HCT116 (cell line): Measurements from ENCODE around the gene PHB1.

Source experiments
- CTCF ChIP-seq, 3 experiments: fragments of 200-600 bp in 1 of 3; sonication (generic) in 1 of 3; IDR thresholded peaks in 2 of 3; conservative IDR thresholded peaks in 1 of 3; 2 replicates each; pipeline ENCODE4 v1.5.1; 2012 to 2017; ENCODE audit warnings: low read depth in 2 of 3, low read length in 2 of 3, antibody characterized with exemption in 1 of 3, borderline replicate concordance in 1 of 3, control low read depth in 1 of 3, mild to moderate bottlenecking in 1 of 3, mixed read lengths in 1 of 3, mixed run types in 1 of 3, moderate library complexity in 1 of 3; ENCODE audit not compliant: insufficient read depth in 1 of 3
- EZH2 ChIP-seq: fragments of 200-600 bp; sonication (generic); IDR thresholded peaks from 2 replicates; pipeline ENCODE4 v1.6.1; 2017; ENCODE audit warnings: antibody characterized with exemption, mixed run types
- POLR2A ChIP-seq: IDR thresholded peaks from 2 replicates; pipeline ENCODE4 v1.7.0; 2011; ENCODE audit warnings: borderline replicate concordance; ENCODE audit not compliant: insufficient read depth, insufficient read length; ENCODE audit errors: extremely low read depth
- REST ChIP-seq: IDR thresholded peaks from 2 replicates; pipeline ENCODE4 v1.6.1; 2012; ENCODE audit warnings: low read depth
- YY1 ChIP-seq: IDR thresholded peaks from 2 replicates; pipeline ENCODE4 v1.6.1; 2011; ENCODE audit warnings: low read length, low read depth, moderate library complexity, mild to moderate bottlenecking; ENCODE audit not compliant: insufficient replicate concordance; ENCODE audit errors: extremely low read depth

- no peak for TF ChIP-seq REST
- TF ChIP-seq YY1, result no peak
- TF ChIP-seq POLR2A, result no peak
- no peak for TF ChIP-seq CTCF (IDR thresholded peaks at IDR 0.05 in 2 of 3, conservative IDR thresholded peaks at IDR 0.05 in 1 of 3; ENCODE audit: borderline replicate concordance in 1 of 3, insufficient read depth in 1 of 3, low read depth in 2 of 3, low read length in 2 of 3)
- no peak for TF ChIP-seq EZH2
Observed at GRCh38 chr17:49362723-49363117, 52.0 kb downstream of the PHB1 start.
